Hematopoietic multipotent progenitor cell treated with erythropoietin and hydrocortisone succinate and interleukin-3 and kit ligand, for 17 days (in vitro differentiated cells): ENCODE measurements around the gene APOBEC2.

Source experiments
- DNase-seq: peaks from one replicate; pipeline ENCODE4 v3.0.0-alpha.2; 2015; ENCODE audit warnings: low spot score

The APOBEC2 gene

GRCh38 chr6:41038205-41038604 is 14.8 kb upstream of the APOBEC2 start:
- no peak for DNase-seq

DNA sequence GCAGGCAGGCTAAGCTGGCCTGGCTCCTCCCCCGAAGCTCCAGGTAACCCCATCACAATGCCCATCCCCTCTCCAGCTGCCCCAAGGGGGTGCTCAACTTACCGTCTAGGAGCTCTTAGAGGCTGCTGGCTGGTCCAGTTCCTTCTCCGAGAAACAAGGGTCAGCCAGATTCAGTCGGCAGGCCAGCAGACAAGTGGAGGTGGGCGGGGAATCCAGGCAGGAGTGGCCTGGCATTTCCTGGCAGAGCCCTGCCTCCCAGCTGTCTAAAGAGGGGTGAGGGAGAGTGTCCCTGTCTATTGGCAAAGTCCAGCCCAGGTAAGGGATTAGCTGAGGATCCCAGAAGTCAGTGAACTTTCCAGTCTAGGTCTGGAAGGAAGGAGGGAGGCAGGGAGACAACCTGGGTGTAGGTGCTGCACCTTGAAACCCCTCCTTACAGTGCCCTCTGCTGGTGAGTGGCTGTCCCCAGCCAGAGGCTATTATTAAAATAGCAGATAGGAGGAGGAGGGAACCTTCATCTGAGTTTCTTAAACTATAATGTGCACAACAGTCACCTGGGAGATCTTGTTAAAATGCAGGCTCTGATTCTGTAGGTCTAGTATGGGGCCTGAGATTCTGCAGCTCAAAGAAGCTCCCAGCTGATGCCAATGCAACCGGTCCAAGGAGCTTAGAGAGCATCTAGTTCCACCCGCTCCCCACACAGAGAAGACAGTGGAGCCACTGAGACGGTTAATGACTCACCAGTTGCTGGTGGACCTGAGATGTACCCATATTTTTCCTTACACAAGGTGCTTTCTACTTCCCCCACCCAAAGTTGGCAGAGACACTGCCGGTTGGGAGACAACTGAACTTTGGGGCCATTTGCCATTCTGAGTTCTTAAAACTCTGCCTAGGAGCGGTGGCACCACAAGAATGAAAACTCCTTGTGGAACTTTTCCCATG is 13.7 kb upstream of the APOBEC2 start, which contains the start of gene UNC5CL:
TSS of gene UNC5CL (minus strand) at position 162 of the 939 bp plus-strand sequence. CDS start 4,147 bp downstream, outside the sequence.
- DNase-seq, result peak; percentile 89

DNA sequence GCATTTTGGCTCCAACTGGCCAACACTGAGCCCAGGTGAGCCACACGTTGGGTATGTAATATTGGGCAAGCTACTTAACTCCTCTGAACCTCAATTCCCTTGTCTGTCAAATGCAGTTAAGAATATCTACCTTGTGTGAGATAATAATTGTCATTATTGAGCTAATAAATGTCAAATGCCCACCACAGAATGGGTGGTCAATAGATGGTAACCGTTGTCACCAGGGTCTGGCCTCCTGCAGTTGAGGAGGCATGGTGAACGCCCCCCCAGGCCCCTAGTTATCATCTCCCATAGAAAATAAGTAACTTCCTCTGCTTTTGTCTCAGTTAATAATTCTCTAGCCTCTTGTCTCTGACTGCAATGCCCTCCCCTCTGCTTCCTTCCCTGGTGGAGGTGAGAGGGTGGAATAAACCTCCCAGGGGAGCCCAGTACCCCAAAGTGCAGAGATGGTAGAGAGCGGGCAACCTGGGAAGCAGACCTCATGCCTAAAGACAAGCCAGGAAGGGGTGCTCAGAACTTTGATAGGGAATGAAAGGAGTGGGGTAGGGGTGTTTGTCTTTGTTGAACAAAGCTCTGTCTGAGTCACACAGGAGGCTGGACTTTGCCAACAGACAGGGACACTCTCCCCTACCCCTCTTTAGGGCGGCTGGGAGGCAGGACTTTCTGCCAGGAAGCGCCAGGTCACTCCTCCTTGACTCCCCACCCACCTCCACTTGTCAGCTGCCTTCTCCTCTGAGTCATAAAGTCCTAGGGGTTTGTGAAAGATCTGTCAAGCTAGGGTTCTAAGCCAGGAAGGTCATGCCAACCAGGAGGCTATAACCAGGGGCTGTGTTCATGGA is 12.7 kb upstream of the APOBEC2 start:
- DNase-seq, result peak; percentile 86

- peak; percentile 86 for DNase-seq
Observed at GRCh38 chr6:41040940-41041536, 12.0 kb upstream of the APOBEC2 start.

- DNase-seq, result peak; percentile 91
Observed at GRCh38 chr6:41042226-41043055, 10.6 kb upstream of the APOBEC2 start, which contains the start of gene TSPO2. Gene TSPO2 (plus strand): TSS chr6:41042467. CDS start chr6:41042986, 519 bp downstream.

GRCh38 chr6:41043151-41043550 is 9.9 kb upstream of the APOBEC2 start:
- DNase-seq, result peak; percentile 57

GRCh38 chr6:41045664-41046063 is 7.3 kb upstream of the APOBEC2 start:
- no peak for DNase-seq

DNA sequence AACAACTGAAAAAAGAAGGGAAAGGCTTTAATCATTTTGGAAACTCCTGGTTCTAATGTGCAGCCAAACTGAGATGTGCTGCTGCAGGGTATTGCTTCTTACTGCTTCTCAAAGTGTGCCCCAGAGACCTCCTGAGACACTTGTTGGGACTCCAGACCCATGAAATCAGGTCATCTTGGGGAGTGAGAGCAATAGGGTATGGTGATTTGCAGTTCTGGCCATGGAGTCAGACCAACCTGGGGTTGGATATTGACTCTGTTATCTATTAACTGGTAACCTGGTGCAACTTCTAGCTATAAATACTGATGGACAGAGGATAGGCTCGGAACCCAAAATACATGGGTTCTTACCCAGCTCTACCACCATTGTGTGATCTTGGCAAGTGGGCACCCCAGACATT is 6.9 kb upstream of the APOBEC2 start:
- DNase-seq, result no peak

GRCh38 chr6:41047306-41047705 is 5.7 kb upstream of the APOBEC2 start:
- no peak for DNase-seq

DNA sequence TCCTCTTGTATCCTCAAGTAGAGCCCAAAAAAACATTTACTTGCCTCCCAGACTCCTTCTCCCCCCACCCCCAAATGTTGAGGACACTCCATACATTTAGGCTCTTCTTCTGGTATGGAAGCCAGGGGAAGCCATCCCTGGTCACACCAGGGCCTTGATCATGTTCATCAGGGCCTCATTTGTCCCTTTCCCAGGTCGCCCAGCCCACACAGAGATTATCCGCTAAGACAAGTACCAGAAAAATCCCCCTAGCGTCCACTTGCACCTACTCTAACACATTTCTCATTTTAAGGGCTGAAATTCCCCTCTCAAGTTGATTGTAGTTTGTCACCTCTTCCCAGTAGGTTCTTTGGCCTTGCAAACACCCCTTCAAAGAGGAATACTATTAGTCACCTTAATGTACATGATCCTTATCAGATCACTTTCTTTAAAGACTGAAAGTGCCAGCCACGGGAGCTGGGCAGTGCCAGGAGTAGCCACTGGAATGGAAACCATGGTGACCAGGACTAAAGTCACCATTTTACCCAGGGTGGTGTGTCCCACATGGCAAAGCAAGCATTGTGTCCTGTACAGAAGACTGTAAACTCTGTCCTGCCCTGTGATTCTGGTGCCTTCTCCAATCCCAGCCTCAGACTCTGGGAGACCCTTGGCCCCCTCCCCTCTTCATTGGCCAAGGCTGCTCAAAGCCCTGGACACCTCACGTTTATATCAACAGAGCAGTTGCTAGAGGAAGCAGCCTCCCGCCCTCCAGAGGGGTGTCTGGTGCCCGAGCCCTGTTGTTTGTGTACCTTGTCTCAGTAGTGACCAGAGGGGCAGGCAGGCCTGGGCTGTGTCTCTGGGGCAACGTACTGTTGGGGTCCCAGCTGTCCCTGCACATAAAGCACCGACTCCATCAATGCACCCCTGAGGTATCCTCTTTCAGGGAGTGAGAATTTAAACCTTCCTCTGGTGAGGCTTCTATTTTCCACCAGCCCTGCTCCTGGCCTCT is 5.0 kb upstream of the APOBEC2 start:
- DNase-seq, result no peak

DNA sequence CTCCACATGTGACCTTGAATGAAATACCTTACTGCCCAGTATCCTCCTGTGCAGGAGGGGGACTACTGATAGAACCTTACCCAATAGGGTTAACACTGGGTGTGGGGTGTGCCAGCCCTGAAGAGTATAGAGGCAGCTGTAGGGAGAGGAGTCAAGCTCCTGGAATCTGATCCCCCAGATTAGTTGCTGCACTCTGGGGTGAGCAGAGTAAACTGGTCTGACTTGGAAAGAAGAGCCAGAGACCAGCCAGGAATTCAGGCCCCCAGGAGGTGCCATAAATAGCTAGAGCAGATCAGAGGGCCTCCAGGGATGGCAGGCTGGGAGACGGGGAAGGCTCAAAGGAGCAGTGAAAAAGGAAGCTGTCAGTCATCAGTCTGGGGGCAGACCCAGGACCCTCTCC is 3.5 kb upstream of the APOBEC2 start:
- DNase-seq, result no peak

- DNase-seq, result no peak
Observed at GRCh38 chr6:41049955-41050354, 3.0 kb upstream of the APOBEC2 start.

DNA sequence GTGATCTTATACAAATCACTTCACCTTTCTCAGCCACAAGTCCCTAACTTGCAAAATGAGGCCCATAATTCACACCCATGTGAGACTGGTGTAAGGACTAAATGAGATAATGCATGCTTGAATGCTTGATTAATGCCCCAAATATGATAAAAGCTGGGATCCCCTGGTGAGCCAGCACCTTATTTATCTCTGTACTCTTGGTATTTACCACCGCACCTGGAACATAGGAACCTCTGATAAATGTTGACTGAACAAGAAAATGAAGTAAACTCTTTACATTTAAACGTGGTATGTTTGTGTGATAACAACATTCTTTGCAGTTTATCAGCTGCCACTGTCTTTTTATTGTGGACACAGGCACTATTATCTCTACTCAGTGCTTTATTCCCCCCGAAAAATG is 2.5 kb upstream of the APOBEC2 start:
- DNase-seq, result peak; percentile 33

DNA sequence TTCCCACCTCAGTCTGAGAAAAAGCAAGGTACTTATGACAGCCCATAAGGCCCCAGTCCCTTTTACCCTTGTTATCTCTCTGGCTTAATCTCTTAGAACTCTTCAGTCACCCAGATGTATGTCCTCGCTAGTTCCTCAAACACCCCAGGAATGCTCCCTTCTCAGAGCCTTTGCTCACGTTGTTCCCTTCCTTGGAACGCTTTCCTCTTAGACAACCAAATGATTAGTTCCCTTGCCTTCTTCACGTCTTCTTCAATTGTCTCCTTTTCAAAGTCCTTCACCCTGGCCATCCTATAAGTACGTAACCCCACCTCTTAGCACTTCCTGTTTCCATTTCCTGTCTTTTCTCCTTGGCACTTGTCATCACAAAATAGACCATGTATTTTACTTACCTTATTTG is 1.1 kb upstream of the APOBEC2 start:
- no peak for DNase-seq

- no peak for DNase-seq
Observed at GRCh38 chr6:41054511-41054910, 1.5 kb downstream of the APOBEC2 start.

- no peak for DNase-seq
Observed at GRCh38 chr6:41055149-41055548, 2.1 kb downstream of the APOBEC2 start.

DNA sequence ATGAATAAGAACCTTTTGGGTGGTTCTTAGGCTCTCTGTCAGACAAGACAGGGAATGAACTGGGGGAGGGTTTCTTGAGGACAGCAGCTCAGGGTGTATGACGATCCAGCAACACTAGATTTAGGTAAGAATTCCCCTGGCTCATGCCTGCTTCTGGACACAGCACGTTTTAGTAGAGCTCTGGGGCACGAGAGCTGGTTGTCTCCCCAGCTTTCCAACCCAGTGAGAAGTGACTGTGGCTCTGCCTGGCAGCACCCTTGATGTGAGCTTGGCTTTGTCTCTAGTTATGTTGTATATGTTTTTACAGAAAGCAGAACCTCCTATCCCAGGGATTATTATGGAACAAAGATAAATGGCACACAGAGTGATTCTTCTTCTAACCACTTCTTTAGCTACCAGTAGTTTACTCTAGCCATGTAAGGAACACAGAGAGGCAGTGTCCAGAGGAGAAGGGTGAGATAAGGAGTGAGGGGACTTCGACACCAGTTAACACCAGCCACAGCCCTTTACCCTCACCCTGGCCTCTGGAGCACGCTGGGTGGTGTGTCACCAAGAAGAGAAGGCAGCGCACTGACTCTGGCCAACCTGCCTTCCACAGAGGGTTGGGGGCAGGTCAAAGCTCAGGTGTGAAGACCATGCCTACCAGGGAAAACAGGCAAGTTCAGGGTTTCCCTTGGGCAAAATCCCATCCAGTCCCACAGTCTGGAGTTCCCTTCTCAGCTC is 3.9 kb downstream of the APOBEC2 start:
- DNase-seq, result no peak

GRCh38 chr6:41058783-41059181 is 5.8 kb downstream of the APOBEC2 start:
- no peak for DNase-seq

DNA sequence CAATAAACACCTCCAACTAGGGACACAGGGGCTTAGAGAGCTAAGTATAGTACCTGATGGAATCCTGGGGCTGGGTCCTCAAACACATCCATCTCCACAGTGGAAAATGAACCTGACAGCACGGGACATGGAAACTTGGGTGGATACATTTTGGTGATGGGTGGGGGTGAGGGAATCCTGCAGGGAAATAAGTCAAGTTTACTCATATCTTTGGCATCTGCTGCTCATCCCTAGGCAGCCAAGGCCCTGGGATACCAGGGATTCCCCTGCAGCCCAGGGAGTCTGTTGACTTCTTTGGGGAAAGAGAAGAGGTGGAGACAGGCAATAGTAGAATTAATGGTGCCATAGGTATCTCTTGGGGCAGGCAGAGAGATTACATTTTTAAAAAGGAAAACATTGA is 6.6 kb downstream of the APOBEC2 start:
- DNase-seq, result no peak
